HG03139 (cell line): ENCODE results near the gene CLEC5A.
"Not testable (repeated sequence)": the region's sequence is repeated elsewhere in the genome, so short reads cannot be mapped to it uniquely, and the experiment has no call there.

ENCODE experiments used
- ATAC-seq: cut with Tn5 transposase; IDR thresholded peaks from one replicate; pipeline ENCODE4 v1.9.1; 2021; ENCODE audit not compliant: unreplicated experiment

The CLEC5A gene

GRCh38 chr7:141946796-141947195 is at the start of gene CLEC5A:
TSS of gene CLEC5A (minus strand) at chr7:141946974. CDS start at chr7:141946292, 682 bp downstream.
- no peak for ATAC-seq

- no peak for ATAC-seq
Observed at GRCh38 chr7:141993354-141993753, 46.6 kb upstream of the CLEC5A start.

- ATAC-seq, result no peak
Observed at GRCh38 chr7:141992688-141993087, 45.9 kb upstream of the CLEC5A start.

- ATAC-seq, result no peak
Observed at GRCh38 chr7:141992156-141992555, 45.4 kb upstream of the CLEC5A start.

- no peak for ATAC-seq
Observed at GRCh38 chr7:141991140-141991539, 44.4 kb upstream of the CLEC5A start.

GRCh38 chr7:141990011-141990725 is 43.4 kb upstream of the CLEC5A start:
- no peak for ATAC-seq

- ATAC-seq, result not testable (repeated sequence)
Observed at GRCh38 chr7:141987803-141988202, 41.0 kb upstream of the CLEC5A start.

GRCh38 chr7:141986923-141987322 is 40.1 kb upstream of the CLEC5A start:
- ATAC-seq, result no peak

- not testable (repeated sequence) for ATAC-seq
Observed at GRCh38 chr7:141985926-141986325, 39.2 kb upstream of the CLEC5A start.

GRCh38 chr7:141979568-141979967 is 32.8 kb upstream of the CLEC5A start:
- no peak for ATAC-seq

- no peak for ATAC-seq
Observed at GRCh38 chr7:141978351-141978750, 31.6 kb upstream of the CLEC5A start.

- ATAC-seq, result no peak
Observed at GRCh38 chr7:141976524-141977245, 29.9 kb upstream of the CLEC5A start.

- ATAC-seq, result peak; percentile 64
Observed at GRCh38 chr7:141975806-141976523, 29.2 kb upstream of the CLEC5A start.

- no peak for ATAC-seq
Observed at GRCh38 chr7:141974831-141975230, 28.1 kb upstream of the CLEC5A start.

GRCh38 chr7:141973673-141974072 is 26.9 kb upstream of the CLEC5A start, which contains the start of gene TAS2R38:
TSS of gene TAS2R38 (minus strand) at chr7:141973773. CDS start at chr7:141973689, 84 bp downstream.
- no peak for ATAC-seq

GRCh38 chr7:141960687-141961422 is 14.1 kb upstream of the CLEC5A start:
- no peak for ATAC-seq

GRCh38 chr7:141956084-141956483 is 9.3 kb upstream of the CLEC5A start:
- no peak for ATAC-seq

- no peak for ATAC-seq
Observed at GRCh38 chr7:141954334-141954733, 7.6 kb upstream of the CLEC5A start.

GRCh38 chr7:141952461-141952860 is 5.7 kb upstream of the CLEC5A start:
- ATAC-seq, result no peak

GRCh38 chr7:141950806-141951205 is 4.0 kb upstream of the CLEC5A start:
- no peak for ATAC-seq

GRCh38 chr7:141949911-141950310 is 3.1 kb upstream of the CLEC5A start:
- no peak for ATAC-seq
